Measurements from ENCODE around the gene MRPS21.

DNA sequence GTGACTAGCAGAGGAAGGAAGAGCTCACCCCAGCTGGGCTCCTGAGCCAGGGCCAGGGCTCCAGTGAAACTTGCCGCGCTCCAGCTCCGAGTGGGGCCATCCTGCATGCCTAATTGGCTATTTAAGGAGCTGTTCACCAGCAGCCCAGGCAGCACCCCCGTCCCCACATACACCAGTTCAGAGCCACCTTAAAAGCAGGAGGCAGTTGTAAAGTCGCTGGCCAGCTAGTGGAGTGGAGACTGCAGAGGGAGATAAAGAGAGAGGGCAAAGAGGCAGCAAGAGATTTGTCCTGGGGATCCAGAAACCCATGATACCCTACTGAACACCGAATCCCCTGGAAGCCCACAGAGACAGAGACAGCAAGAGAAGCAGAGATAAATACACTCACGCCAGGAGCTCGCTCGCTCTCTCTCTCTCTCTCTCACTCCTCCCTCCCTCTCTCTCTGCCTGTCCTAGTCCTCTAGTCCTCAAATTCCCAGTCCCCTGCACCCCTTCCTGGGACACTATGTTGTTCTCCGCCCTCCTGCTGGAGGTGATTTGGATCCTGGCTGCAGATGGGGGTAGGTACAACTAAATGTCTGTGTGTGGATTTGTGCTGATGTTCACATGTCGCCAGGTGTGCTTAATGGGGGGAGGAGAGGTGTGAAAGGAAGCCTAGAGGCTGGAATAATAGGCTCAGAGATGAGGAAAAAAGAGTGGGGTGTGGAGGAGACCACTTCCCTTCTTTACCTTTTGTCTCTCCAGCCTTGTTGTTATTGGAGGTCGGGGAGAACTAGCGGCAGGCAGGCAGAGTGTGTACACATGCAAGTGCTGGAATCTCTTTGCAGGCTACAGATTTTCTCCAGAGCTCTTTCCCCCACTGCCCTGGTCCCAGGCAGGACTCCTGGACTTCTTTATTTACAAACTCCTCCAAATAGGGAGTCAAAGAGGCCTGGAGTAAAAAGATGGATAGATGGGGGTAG lies 35.8 kb upstream of the MRPS21 start, which contains the start of gene CA14:
- TF ChIP-seq, protein P1, sequence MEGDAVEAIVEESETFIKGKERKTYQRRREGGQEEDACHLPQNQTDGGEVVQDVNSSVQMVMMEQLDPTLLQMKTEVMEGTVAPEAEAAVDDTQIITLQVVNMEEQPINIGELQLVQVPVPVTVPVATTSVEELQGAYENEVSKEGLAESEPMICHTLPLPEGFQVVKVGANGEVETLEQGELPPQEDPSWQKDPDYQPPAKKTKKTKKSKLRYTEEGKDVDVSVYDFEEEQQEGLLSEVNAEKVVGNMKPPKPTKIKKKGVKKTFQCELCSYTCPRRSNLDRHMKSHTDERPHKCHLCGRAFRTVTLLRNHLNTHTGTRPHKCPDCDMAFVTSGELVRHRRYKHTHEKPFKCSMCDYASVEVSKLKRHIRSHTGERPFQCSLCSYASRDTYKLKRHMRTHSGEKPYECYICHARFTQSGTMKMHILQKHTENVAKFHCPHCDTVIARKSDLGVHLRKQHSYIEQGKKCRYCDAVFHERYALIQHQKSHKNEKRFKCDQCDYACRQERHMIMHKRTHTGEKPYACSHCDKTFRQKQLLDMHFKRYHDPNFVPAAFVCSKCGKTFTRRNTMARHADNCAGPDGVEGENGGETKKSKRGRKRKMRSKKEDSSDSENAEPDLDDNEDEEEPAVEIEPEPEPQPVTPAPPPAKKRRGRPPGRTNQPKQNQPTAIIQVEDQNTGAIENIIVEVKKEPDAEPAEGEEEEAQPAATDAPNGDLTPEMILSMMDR (IDR thresholded peaks at IDR 0.05): no peak
- TF ChIP-seq POLR2A (IDR thresholded peaks at IDR 0.05): no peak
